Right atrium auricular region (tissue), 2 donors: ENCODE measurements around the gene CHMP4A. TPM values are rescaled to one million over a fixed set of nuclear protein-coding genes. Genes with fewer than 3 reads are reported as not detected.
A peak's percentile ranks its signal among the peaks of the same experiment; 100 is the strongest.

Source experiments
- DNase-seq: peaks from one replicate; pipeline ENCODE4 v3.0.0-alpha.2; 2019; ENCODE audit warnings: low spot score
- H3K27ac ChIP-seq, 2 donors: fragments of 200-600 bp; sonication (generic); 1 replicate in 1 of 2; 2 replicates in 1 of 2; pipeline ENCODE4 v1.5.1; 2016 to 2019
- H3K27me3 ChIP-seq, 2 donors: fragments of 200-600 bp; sonication (generic); one replicate each; pipeline versions ENCODE4 v1.5.1 to v1.6.0; 2017 to 2019
- H3K36me3 ChIP-seq: fragments of 200-600 bp; sonication (generic); one replicate; pipeline ENCODE4 v1.5.1; 2016
- H3K4me1 ChIP-seq, 2 donors: fragments of 200-600 bp; sonication (generic); one replicate each; pipeline versions ENCODE4 v1.5.1 to v1.6.0; 2017 to 2019
- H3K4me3 ChIP-seq, 2 donors: fragments of 200-600 bp; sonication (generic); 1 replicate in 1 of 2; 2 replicates in 1 of 2; pipeline ENCODE4 v1.5.1; 2017 to 2019; ENCODE audit warnings: mild to moderate bottlenecking in 1 of 2, moderate library complexity in 1 of 2
- H3K9me3 ChIP-seq, 2 donors: fragments of 200-600 bp; sonication (generic); one replicate each; pipeline ENCODE4 v1.5.1; 2019
- total RNA-seq, 2 donors: library from RNA; depleted of rRNA; stranded (reverse); fragments of >200 nt; gene quantifications; one replicate each; pipeline ENCODE4 v1.1.0, GENCODE V29; 2016
- TF ChIP-seq, protein P1 (sequence below), 2 donors: fragments of 200-600 bp; sonication (generic); IDR thresholded peaks; one replicate each; pipeline ENCODE4 v1.5.1; 2019; ENCODE audit warnings: antibody characterized with exemption in 2 of 2

Gene CHMP4A
- total RNA-seq, 2 donors from 2014 or later: 31.6 to 63.0 TPM

DNA sequence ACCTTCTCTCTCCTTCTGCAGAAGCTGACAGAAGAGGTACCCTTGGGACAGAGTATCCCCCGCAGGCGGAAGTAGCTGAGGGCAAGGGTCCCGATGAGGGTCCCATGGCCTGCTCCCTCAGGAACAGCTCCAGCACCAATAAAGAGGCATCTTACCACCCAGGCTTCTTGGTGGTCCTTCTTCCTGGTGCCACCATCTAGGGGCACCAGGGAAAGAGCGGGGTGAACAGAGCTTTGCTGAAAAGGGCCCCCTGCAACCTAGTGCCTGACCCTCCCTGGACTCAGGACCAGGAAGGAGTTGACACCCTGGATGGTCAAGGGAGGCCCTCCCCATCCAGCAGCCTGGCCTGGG is 52.8 kb downstream of the CHMP4A start:
- H3K4me3 ChIP-seq: no peak overlapping the region
- TF ChIP-seq, protein P1, sequence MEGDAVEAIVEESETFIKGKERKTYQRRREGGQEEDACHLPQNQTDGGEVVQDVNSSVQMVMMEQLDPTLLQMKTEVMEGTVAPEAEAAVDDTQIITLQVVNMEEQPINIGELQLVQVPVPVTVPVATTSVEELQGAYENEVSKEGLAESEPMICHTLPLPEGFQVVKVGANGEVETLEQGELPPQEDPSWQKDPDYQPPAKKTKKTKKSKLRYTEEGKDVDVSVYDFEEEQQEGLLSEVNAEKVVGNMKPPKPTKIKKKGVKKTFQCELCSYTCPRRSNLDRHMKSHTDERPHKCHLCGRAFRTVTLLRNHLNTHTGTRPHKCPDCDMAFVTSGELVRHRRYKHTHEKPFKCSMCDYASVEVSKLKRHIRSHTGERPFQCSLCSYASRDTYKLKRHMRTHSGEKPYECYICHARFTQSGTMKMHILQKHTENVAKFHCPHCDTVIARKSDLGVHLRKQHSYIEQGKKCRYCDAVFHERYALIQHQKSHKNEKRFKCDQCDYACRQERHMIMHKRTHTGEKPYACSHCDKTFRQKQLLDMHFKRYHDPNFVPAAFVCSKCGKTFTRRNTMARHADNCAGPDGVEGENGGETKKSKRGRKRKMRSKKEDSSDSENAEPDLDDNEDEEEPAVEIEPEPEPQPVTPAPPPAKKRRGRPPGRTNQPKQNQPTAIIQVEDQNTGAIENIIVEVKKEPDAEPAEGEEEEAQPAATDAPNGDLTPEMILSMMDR (IDR thresholded peaks at IDR 0.05): no peak
- peaks cover 71% of the 10 kb centered on the region for H3K36me3 ChIP-seq
- peak overlapping the region; percentile 96 for H3K27ac ChIP-seq
- H3K9me3 ChIP-seq: no peaks in the 10 kb centered on the region
- peaks cover 0 to 30% of the 10 kb centered on the region in 2 donors for H3K4me1 ChIP-seq
- no peaks in the 10 kb centered on the region for H3K27me3 ChIP-seq
- no peak for DNase-seq

DNA sequence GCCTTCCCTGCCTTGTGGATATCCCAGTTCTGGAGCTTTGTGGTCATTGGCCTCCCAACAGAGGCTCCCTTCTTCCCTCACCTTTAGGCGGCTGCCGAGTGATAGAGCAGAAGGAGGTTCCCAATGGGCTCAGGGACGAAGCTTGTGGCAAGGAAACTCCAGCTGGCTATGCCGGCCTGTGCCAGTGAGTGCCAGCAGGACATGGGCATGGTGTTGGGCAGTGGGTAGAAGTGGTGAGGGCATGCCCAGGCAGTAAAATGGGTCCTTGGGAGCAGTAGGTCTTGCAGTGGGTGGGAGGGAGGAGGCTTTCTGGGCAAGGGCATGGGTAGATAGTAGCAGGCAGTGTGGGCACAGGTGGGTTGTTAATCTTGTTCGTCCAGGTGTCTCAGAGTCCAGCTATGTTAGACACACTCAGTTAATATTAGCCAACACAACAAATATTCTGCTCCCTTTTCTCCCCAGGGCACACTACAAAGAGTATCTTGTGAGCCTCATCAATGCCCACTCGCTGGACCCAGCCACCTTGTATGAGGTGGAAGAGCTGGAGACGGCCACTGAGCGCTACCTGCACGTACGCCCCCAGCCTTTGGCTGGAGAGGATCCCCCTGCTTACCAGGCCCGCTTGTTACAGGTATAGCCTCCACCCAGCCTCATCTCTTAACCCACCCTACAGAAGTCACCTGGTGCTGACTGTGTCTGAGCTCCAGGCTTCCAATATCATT is 53.4 kb downstream of the CHMP4A start:
- TF ChIP-seq, protein P1 (IDR thresholded peaks at IDR 0.05): no peak
- Histone ChIP-seq H3K4me3 (no peak overlapping the region), H3K4me1 (peaks cover 0 to 30% of the 10 kb centered on the region in 2 donors), H3K27ac (peak overlapping the region in 1 of 2 donors; percentile 96), H3K36me3 (peaks cover 71% of the 10 kb centered on the region), H3K27me3 (no peaks in the 10 kb centered on the region), H3K9me3 (no peaks in the 10 kb centered on the region)
- no peak for DNase-seq

Other genes with a start within 250 kb of the CHMP4A start
- gene DHRS4L2, start 224.6 kb downstream of the CHMP4A start, total RNA-seq: 10 to 100 TPM; 10.6 to 17.6 TPM
- gene CARMIL3, start 161.5 kb downstream of the CHMP4A start, total RNA-seq: not detected
- gene CPNE6, start 141.9 kb downstream of the CHMP4A start, total RNA-seq: under 1 TPM in 1 of 2 donors, not detected in 1; 0.24 TPM
- 10 to 100 TPM in 1 of 2 donors, 1 to 10 TPM in 1; 1.8 to 10.7 TPM for gene PCK2, start 119.2 kb downstream of the CHMP4A start, total RNA-seq
- gene DCAF11, start 98.7 kb downstream of the CHMP4A start, total RNA-seq: 10 to 100 TPM; 54.1 to 69.8 TPM
- 1 to 10 TPM; 2.5 to 5.0 TPM for gene NRL, start 98.5 kb downstream of the CHMP4A start, total RNA-seq
- gene FITM1, start 82.8 kb downstream of the CHMP4A start, total RNA-seq: 100 to 1,000 TPM in 1 of 2 donors, 10 to 100 TPM in 1; 74.3 to 180 TPM
- gene PSME1, start 77.3 kb downstream of the CHMP4A start, total RNA-seq: 100 to 1,000 TPM in 1 of 2 donors, 10 to 100 TPM in 1; 72.9 to 112 TPM
- gene EMC9, start 71.9 kb downstream of the CHMP4A start, total RNA-seq: 10 to 100 TPM in 1 of 2 donors, 1 to 10 TPM in 1; 9.9 to 16.8 TPM
- 10 to 100 TPM; 23.1 to 40.6 TPM for gene PSME2, start 66.9 kb downstream of the CHMP4A start, total RNA-seq
- 10 to 100 TPM; 24.1 to 47.5 TPM for gene RNF31, start 66.0 kb downstream of the CHMP4A start, total RNA-seq
- gene IRF9, start 52.2 kb downstream of the CHMP4A start, total RNA-seq: 10 to 100 TPM; 29.2 to 33.1 TPM
- 1 to 10 TPM; 3.8 to 5.6 TPM for gene REC8, start 41.4 kb downstream of the CHMP4A start, total RNA-seq
- 10 to 100 TPM; 12.1 to 15.7 TPM for gene IPO4, start 24.7 kb downstream of the CHMP4A start, total RNA-seq
- 10 to 100 TPM; 23.5 to 42.7 TPM for gene TM9SF1, start 18.0 kb downstream of the CHMP4A start, total RNA-seq
- not detected for gene TSSK4, start 7.8 kb downstream of the CHMP4A start, total RNA-seq
- 10 to 100 TPM; 15.5 to 19.7 TPM for gene MDP1, start 2.6 kb upstream of the CHMP4A start, total RNA-seq
- 100 to 1,000 TPM; 184 to 206 TPM for gene NEDD8, start 18.9 kb upstream of the CHMP4A start, total RNA-seq
- 10 to 100 TPM; 28.1 to 31.7 TPM for gene GMPR2, start 19.4 kb upstream of the CHMP4A start, total RNA-seq
- gene TINF2, start 29.1 kb upstream of the CHMP4A start, total RNA-seq: 10 to 100 TPM; 28.2 to 36.3 TPM
- 10 to 100 TPM; 11.9 to 36.9 TPM for gene TGM1, start 49.7 kb upstream of the CHMP4A start, total RNA-seq
- 10 to 100 TPM; 21.3 to 22.2 TPM for gene RABGGTA, start 58.1 kb upstream of the CHMP4A start, total RNA-seq
- gene DHRS1, start 86.3 kb upstream of the CHMP4A start, total RNA-seq: 10 to 100 TPM; 10.1 to 13.7 TPM
- gene NOP9, start 86.4 kb upstream of the CHMP4A start, total RNA-seq: 10 to 100 TPM; 13.9 to 15.5 TPM
- 1 to 10 TPM; 2.0 to 6.6 TPM for gene CIDEB, start 94.5 kb upstream of the CHMP4A start, total RNA-seq
- gene LTB4R2, start 96.7 kb upstream of the CHMP4A start, total RNA-seq: 1 to 10 TPM in 1 of 2 donors, under 1 TPM in 1; 0.98 to 1.4 TPM
- gene LTB4R, start 98.0 kb upstream of the CHMP4A start, total RNA-seq: 1 to 10 TPM; 1.9 to 3.0 TPM
- 10 to 100 TPM; 17.1 to 25.5 TPM for gene ADCY4, start 121.6 kb upstream of the CHMP4A start, total RNA-seq
- 1 to 10 TPM; 1.9 to 3.8 TPM for gene RIPK3, start 126.5 kb upstream of the CHMP4A start, total RNA-seq
- 10 to 100 TPM; 12.5 to 13.4 TPM for gene NFATC4, start 154.7 kb upstream of the CHMP4A start, total RNA-seq
- gene NYNRIN, start 185.5 kb upstream of the CHMP4A start, total RNA-seq: 10 to 100 TPM in 1 of 2 donors, 1 to 10 TPM in 1; 6.0 to 10.1 TPM
- 1 to 10 TPM in 1 of 2 donors, under 1 TPM in 1; 0.48 to 1.4 TPM for gene CBLN3, start 216.2 kb upstream of the CHMP4A start, total RNA-seq
- 10 to 100 TPM; 16.3 to 23.0 TPM for gene KHNYN, start 216.5 kb upstream of the CHMP4A start, total RNA-seq
- 10 to 100 TPM; 49.2 to 55.1 TPM for gene SDR39U1, start 229.3 kb upstream of the CHMP4A start, total RNA-seq